H1 (cell line): ENCODE data around the gene ADCK1. TPM values are rescaled to one million over a fixed set of nuclear protein-coding genes. Genes with fewer than 3 reads are reported as not detected.

Experiments
- CHD7 ChIP-seq: fragments of 300-600 bp; sonication (generic); IDR thresholded peaks from 2 replicates; pipeline ENCODE4 v1.7.1; 2012; ENCODE audit warnings: low read length, moderate library complexity, mild to moderate bottlenecking, inconsistent platforms; ENCODE audit not compliant: insufficient replicate concordance
- KDM5A ChIP-seq: fragments of 200-600 bp; IDR thresholded peaks from 2 replicates; pipeline ENCODE4 v1.7.1; 2012; ENCODE audit warnings: mild to moderate bottlenecking, low read length, inconsistent platforms, mixed read lengths
- TCF12 ChIP-seq: IDR thresholded peaks from 2 replicates; pipeline ENCODE4 v1.6.1; 2011; ENCODE audit warnings: low read depth, mild to moderate bottlenecking, low read length
- polyA plus RNA-seq, 7 experiments: library from polyadenylated mRNA; depleted of rRNA in 3 of 7; stranded (reverse) in 5 of 7; unstranded in 2 of 7; fragments of >200 nt in 5 of 7; fragments of 200-250 nt in 2 of 7; gene quantifications; 1 replicate in 5 of 7; 2 replicates in 1 of 7; 4 replicates in 1 of 7; pipeline versions ENCODE4 v1.2.1 to v1.2.3, GENCODE V29; 2011 to 2013; ENCODE audit warnings: missing spikeins in 2 of 7, mixed read lengths in 2 of 7
- total RNA-seq: library from RNA; stranded (reverse); fragmentation: NEBNext Ultra II Directional; extraction: Animal tissue kit (Norgen Biotek cat#: 25700); gene quantifications from 2 replicates; pipeline ENCODE4 v1.2.1, GENCODE V29; 2021

The ADCK1 gene
- total and polyA plus RNA-seq, 2 of the 8 experiments (the other 6 are each of a cell fraction or from before 2014, with no cell fraction given), result 11.0 to 16.8 TPM

- no peak for TF ChIP-seq CHD7
- no peak for TF ChIP-seq TCF12
- TF ChIP-seq KDM5A, result no peak
Observed at GRCh38 chr14:77822741-77823140, 22.8 kb downstream of the ADCK1 start (continued).
